ENCODE measurements around the gene ITFG2.
"Not testable (repeated sequence)": the region's sequence is repeated elsewhere in the genome, so short reads cannot be mapped to it uniquely, and the experiment has no call there.

ITFG2 gene

GRCh38 chr12:2812290-2813213, at the start of gene ITFG2:
Gene ITFG2, plus strand, starts transcription at chr12:2812668. Its CDS starts 93 bp downstream, at chr12:2812761.
- DNase-seq (ENCODE audit: low read depth, low spot score), result peak; percentile 100
- H3K9ac ChIP-seq (ENCODE audit: insufficient read length, low read depth), result peak within 1 kb of the TSS; percentile 99
- H3K9me3 ChIP-seq (ENCODE audit: insufficient read depth, low read length), result no peaks in the 10 kb centered on the region
- peak within 1 kb of the TSS; percentile 96 for H3K4me3 ChIP-seq (ENCODE audit: insufficient read length, low read depth)
- H3K27me3 ChIP-seq (ENCODE audit: insufficient read depth, insufficient read length), result no peaks in the 10 kb centered on the region
- peaks cover 34% of the 10 kb centered on the region for H3K36me3 ChIP-seq (ENCODE audit: insufficient read depth, insufficient read length, low read length)
- TF ChIP-seq ZNF274 (IDR thresholded peaks at IDR 0.05; ENCODE audit: low read depth, low read length), result no peak
- no peak for TF ChIP-seq YY1 (IDR thresholded peaks at IDR 0.05; ENCODE audit: insufficient read depth, insufficient read length)
- no peak for TF ChIP-seq SUZ12 (IDR thresholded peaks at IDR 0.05; ENCODE audit: extremely low read depth, insufficient read depth, insufficient read length)
- no peaks in the 10 kb centered on the region for H3K4me1 ChIP-seq (ENCODE audit: insufficient read depth, insufficient read length)

DNA sequence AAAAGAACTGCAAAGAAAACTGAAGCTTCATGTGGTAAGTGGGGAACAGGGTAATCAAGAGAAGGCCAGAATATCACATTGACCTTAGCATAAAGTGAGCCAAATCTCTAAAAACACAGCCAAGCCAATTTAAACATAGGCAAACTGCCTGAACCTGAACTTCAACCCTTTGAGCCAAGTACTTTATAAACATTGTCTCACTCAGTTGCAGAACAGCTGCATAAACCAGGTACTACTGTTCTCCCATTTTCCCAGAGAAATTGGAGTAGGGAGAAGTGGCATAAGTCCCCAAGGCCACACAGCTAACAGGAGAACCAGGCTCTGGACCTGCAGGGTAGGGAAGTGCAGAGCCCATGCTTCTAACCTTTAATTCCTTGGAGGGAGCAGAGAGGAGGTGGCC, 48.1 kb upstream of the ITFG2 start:
- no peaks in the 10 kb centered on the region for H3K9me3 ChIP-seq (ENCODE audit: insufficient read depth, low read length)
- no peak overlapping the region for H3K9ac ChIP-seq (ENCODE audit: insufficient read length, low read depth)
- no peaks in the 10 kb centered on the region for H3K36me3 ChIP-seq (ENCODE audit: insufficient read depth, insufficient read length, low read length)
- H3K4me1 ChIP-seq (ENCODE audit: insufficient read depth, insufficient read length), result peaks cover 8% of the 10 kb centered on the region
- no peak for DNase-seq (ENCODE audit: low read depth, low spot score)
- H3K27me3 ChIP-seq (ENCODE audit: insufficient read depth, insufficient read length), result peaks cover 31% of the 10 kb centered on the region
- TF ChIP-seq SUZ12 (IDR thresholded peaks at IDR 0.05; ENCODE audit: extremely low read depth, insufficient read depth, insufficient read length) (no peak), YY1 (IDR thresholded peaks at IDR 0.05; ENCODE audit: insufficient read depth, insufficient read length) (no peak), ZNF274 (IDR thresholded peaks at IDR 0.05; ENCODE audit: low read depth, low read length) (no peak)
- H3K4me3 ChIP-seq (ENCODE audit: insufficient read length, low read depth), result no peak overlapping the region

- Histone ChIP-seq H3K9ac (ENCODE audit: insufficient read length, low read depth) (no peak overlapping the region), H3K36me3 (ENCODE audit: insufficient read depth, insufficient read length, low read length) (no peaks in the 10 kb centered on the region), H3K27me3 (ENCODE audit: insufficient read depth, insufficient read length) (peaks cover 25% of the 10 kb centered on the region), H3K9me3 (ENCODE audit: insufficient read depth, low read length) (no peaks in the 10 kb centered on the region), H3K4me1 (ENCODE audit: insufficient read depth, insufficient read length) (peaks cover 7% of the 10 kb centered on the region), H3K4me3 (ENCODE audit: insufficient read length, low read depth) (no peak overlapping the region)
- no peak for DNase-seq (ENCODE audit: low read depth, low spot score)
- no peak for TF ChIP-seq YY1 (IDR thresholded peaks at IDR 0.05; ENCODE audit: insufficient read depth, insufficient read length)
- no peak for TF ChIP-seq ZNF274 (IDR thresholded peaks at IDR 0.05; ENCODE audit: low read depth, low read length)
Observed at GRCh38 chr12:2765052-2765451, 47.4 kb upstream of the ITFG2 start.

- DNase-seq (ENCODE audit: low read depth, low spot score), result no peak
- Histone ChIP-seq H3K36me3 (ENCODE audit: insufficient read depth, insufficient read length, low read length) (no peaks in the 10 kb centered on the region), H3K9me3 (ENCODE audit: insufficient read depth, low read length) (no peaks in the 10 kb centered on the region), H3K4me1 (ENCODE audit: insufficient read depth, insufficient read length) (peaks cover 10% of the 10 kb centered on the region), H3K27me3 (ENCODE audit: insufficient read depth, insufficient read length) (peaks cover 19% of the 10 kb centered on the region), H3K9ac (ENCODE audit: insufficient read length, low read depth) (no peak overlapping the region), H3K4me3 (ENCODE audit: insufficient read length, low read depth) (no peak overlapping the region)
- TF ChIP-seq YY1 (IDR thresholded peaks at IDR 0.05; ENCODE audit: insufficient read depth, insufficient read length) (no peak), SUZ12 (IDR thresholded peaks at IDR 0.05; ENCODE audit: extremely low read depth, insufficient read depth, insufficient read length) (no peak), ZNF274 (IDR thresholded peaks at IDR 0.05; ENCODE audit: low read depth, low read length) (no peak)
Observed at GRCh38 chr12:2765608-2766007, 46.9 kb upstream of the ITFG2 start.

DNA sequence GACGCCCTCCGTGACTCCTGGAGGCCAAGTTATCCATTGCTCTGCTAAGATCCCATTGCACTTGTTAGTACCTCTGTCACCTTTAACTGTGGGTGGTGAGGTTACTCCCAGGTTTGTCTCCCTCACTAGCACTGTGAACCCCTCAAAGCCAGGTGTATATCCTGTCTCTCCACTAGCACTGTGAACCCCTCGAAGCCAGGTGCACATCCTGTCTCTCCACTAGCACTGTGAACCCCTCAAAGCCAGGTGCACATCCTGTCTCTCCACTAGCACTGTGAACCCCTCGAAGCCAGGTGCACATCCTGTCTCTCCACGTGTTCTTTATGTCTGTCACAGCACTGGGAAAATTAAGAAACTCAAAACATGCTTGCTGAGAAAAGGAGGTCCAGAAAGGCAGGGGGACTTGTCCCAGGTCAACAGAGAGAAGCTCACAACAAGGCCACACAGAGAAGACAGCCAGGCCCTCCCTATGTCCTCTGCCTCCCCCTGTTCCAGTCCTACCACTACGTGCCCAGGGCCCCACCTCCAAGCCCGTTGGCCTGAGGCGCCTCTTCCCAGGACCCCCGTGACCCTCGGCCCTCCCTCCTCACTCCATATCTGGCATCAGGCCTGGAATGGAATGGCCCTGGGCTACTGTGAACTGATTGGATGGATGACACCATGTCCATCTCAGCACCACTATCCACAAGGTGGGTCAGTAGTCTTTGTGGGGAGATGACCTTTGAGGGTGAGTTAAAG, 44.1 kb upstream of the ITFG2 start:
- no peaks in the 10 kb centered on the region for H3K36me3 ChIP-seq (ENCODE audit: insufficient read depth, insufficient read length, low read length)
- H3K4me1 ChIP-seq (ENCODE audit: insufficient read depth, insufficient read length), result peaks cover 14% of the 10 kb centered on the region
- DNase-seq (ENCODE audit: low read depth, low spot score), result no peak
- TF ChIP-seq SUZ12 (IDR thresholded peaks at IDR 0.05; ENCODE audit: extremely low read depth, insufficient read depth, insufficient read length), result no peak
- no peak for TF ChIP-seq ZNF274 (IDR thresholded peaks at IDR 0.05; ENCODE audit: low read depth, low read length)
- no peak for TF ChIP-seq YY1 (IDR thresholded peaks at IDR 0.05; ENCODE audit: insufficient read depth, insufficient read length)
- no peak overlapping the region for H3K4me3 ChIP-seq (ENCODE audit: insufficient read length, low read depth)
- no peak overlapping the region for H3K9ac ChIP-seq (ENCODE audit: insufficient read length, low read depth)
- H3K9me3 ChIP-seq (ENCODE audit: insufficient read depth, low read length), result no peaks in the 10 kb centered on the region
- peaks cover 13% of the 10 kb centered on the region for H3K27me3 ChIP-seq (ENCODE audit: insufficient read depth, insufficient read length)

DNA sequence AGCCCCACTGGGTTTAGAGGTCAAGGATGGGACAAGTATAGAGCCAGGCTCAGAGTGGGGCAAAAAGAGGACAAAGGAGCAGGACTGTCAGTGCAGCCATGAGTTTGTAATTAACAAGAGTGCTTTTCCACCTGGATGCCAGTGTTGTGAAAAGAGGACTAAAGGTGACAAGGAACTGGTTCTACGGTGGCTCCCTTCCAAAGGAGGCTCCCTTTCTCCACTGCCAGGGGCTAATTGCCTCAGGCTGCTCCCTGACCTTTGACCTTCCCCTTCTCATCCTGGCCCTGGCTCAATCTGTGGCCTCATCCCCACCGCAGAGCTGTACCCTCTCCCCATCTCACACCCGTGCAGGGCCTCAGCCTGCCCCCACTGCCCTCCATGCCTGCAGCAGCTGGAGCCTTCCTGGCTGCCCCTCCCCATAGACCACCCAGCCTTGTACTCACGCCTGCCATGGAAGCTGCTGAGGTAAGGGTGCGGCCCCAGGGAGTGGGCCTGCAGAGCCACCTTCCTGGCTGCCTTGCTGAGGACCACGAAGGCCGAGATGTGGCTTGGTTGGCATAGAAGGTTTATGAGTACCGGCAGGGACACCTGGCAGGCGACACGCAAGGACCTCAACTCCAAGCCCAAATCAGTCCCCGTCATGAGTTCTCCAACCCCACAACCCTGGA, 42.5 kb upstream of the ITFG2 start:
- Histone ChIP-seq H3K27me3 (ENCODE audit: insufficient read depth, insufficient read length) (peaks cover 10% of the 10 kb centered on the region), H3K9ac (ENCODE audit: insufficient read length, low read depth) (no peak overlapping the region)

GRCh38 chr12:2770544-2770943, 41.9 kb upstream of the ITFG2 start:
- not testable (repeated sequence) for DNase-seq (ENCODE audit: low read depth, low spot score); H3K36me3 ChIP-seq (ENCODE audit: insufficient read depth, insufficient read length, low read length); H3K4me3 ChIP-seq (ENCODE audit: insufficient read length, low read depth); H3K9me3 ChIP-seq (ENCODE audit: insufficient read depth, low read length); H3K9ac ChIP-seq (ENCODE audit: insufficient read length, low read depth)
- peaks cover 13% of the 10 kb centered on the region for H3K27me3 ChIP-seq (ENCODE audit: insufficient read depth, insufficient read length)
- H3K4me1 ChIP-seq (ENCODE audit: insufficient read depth, insufficient read length), result peaks cover 12% of the 10 kb centered on the region

More for the DNA sequence above, 42.5 kb upstream of the ITFG2 start:
- TF ChIP-seq ZNF274 (IDR thresholded peaks at IDR 0.05; ENCODE audit: low read depth, low read length), result no peak
- no peak for TF ChIP-seq YY1 (IDR thresholded peaks at IDR 0.05; ENCODE audit: insufficient read depth, insufficient read length)
- no peak for TF ChIP-seq SUZ12 (IDR thresholded peaks at IDR 0.05; ENCODE audit: extremely low read depth, insufficient read depth, insufficient read length)
- Histone ChIP-seq H3K36me3 (ENCODE audit: insufficient read depth, insufficient read length, low read length) (no peaks in the 10 kb centered on the region), H3K9me3 (ENCODE audit: insufficient read depth, low read length) (no peaks in the 10 kb centered on the region), H3K4me1 (ENCODE audit: insufficient read depth, insufficient read length) (peaks cover 14% of the 10 kb centered on the region), H3K4me3 (ENCODE audit: insufficient read length, low read depth) (no peak overlapping the region)
- no peak for DNase-seq (ENCODE audit: low read depth, low spot score)

All from NT2/D1 (cell line).